Bronchial epithelial cell (primary cell): ENCODE measurements around the gene SLAIN1. TPM values are rescaled to one million over a fixed set of nuclear protein-coding genes. Genes with fewer than 3 reads are reported as not detected.

Experiments used
- DNase-seq: peaks from one replicate; pipeline ENCODE4 v3.0.0-alpha.2; 2010; ENCODE audit warnings: low read depth
- FAIRE-seq: peaks from 2 replicates; lab custom pipeline; 2011; peaks lifted over from hg19 to GRCh38; lab: Jason Lieb, UNC
- H3K27me3 ChIP-seq: 2 replicates; pipeline ENCODE4 v1.5.1; 2011; ENCODE audit warnings: low read length; ENCODE audit not compliant: control insufficient read depth, insufficient read depth
- H3K36me3 ChIP-seq: 2 replicates; pipeline ENCODE4 v1.5.1; 2011; ENCODE audit warnings: low read length; ENCODE audit not compliant: control insufficient read depth, insufficient read depth
- H3K4me3 ChIP-seq: 2 replicates; pipeline ENCODE4 v1.5.1; 2011; ENCODE audit warnings: mild to moderate bottlenecking, low read depth, low read length, control low read depth
- total RNA-seq: library from RNA; depleted of rRNA; stranded (reverse); fragments of >200 nt; gene quantifications from 2 replicates; pipeline ENCODE4 v1.2.1, GENCODE V29; 2014
- TF ChIP-seq, protein P1 (sequence below): IDR thresholded peaks from 2 replicates; pipeline ENCODE4 v1.5.1; 2011; ENCODE audit warnings: mild to moderate bottlenecking, moderate library complexity, low read length, control low read depth, inconsistent platforms; ENCODE audit not compliant: insufficient read depth, severe bottlenecking

The SLAIN1 gene
- total RNA-seq, 1 donor from 2014 or later, result under 0.01 TPM

GRCh38 chr13:77786695-77787287 lies 89.3 kb downstream of the SLAIN1 start:
- Histone ChIP-seq H3K27me3 (no peaks in the 10 kb centered on the region), H3K4me3 (no peak overlapping the region), H3K36me3 (no peaks in the 10 kb centered on the region)
- TF ChIP-seq, protein P1, sequence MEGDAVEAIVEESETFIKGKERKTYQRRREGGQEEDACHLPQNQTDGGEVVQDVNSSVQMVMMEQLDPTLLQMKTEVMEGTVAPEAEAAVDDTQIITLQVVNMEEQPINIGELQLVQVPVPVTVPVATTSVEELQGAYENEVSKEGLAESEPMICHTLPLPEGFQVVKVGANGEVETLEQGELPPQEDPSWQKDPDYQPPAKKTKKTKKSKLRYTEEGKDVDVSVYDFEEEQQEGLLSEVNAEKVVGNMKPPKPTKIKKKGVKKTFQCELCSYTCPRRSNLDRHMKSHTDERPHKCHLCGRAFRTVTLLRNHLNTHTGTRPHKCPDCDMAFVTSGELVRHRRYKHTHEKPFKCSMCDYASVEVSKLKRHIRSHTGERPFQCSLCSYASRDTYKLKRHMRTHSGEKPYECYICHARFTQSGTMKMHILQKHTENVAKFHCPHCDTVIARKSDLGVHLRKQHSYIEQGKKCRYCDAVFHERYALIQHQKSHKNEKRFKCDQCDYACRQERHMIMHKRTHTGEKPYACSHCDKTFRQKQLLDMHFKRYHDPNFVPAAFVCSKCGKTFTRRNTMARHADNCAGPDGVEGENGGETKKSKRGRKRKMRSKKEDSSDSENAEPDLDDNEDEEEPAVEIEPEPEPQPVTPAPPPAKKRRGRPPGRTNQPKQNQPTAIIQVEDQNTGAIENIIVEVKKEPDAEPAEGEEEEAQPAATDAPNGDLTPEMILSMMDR, result no peak
- FAIRE-seq, result no peak
- no peak for DNase-seq

DNA sequence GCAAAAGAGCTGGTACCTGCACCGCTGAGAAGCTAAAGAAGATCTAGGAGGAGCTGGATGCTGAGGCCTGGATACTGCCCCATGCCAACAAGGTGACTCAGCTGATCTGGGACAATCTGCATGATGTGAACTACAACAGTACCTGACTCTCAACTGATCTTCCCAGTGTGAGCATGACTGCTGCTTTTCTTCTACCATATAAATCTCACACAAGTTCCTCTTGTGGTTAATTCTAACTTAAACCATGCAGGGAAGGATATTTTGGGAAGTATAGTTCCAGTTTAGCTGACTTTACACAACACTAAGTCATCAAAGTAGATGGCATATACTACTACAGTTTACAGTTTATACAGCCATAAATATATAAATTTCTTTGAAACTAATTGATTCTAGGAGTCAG lies 91.9 kb downstream of the SLAIN1 start:
- TF ChIP-seq, protein P1, result no peak
- no peaks in the 10 kb centered on the region for H3K36me3 ChIP-seq
- FAIRE-seq (no peak), DNase-seq (no peak)
- no peak overlapping the region for H3K4me3 ChIP-seq
- H3K27me3 ChIP-seq, result no peaks in the 10 kb centered on the region

DNA sequence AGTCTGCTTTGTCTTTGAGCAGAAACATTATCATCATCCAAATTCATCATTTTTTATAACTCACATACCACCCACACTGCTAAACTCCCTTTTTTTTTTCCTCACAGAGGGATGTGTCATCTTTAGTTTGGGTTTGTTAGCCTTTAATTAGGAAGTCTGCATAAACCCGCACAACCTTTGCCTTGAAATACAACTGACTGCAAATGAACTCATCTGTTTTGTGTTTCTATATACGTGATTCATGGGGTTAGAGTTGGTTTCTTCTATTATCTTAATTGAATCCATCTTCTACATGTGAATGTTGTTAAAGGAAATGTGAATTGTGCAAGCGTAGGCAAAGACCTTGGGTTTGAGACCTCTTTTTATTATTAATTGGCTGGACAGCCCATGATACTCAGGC lies 102.7 kb downstream of the SLAIN1 start:
- Histone ChIP-seq H3K36me3 (no peaks in the 10 kb centered on the region), H3K27me3 (no peaks in the 10 kb centered on the region), H3K4me3 (no peak overlapping the region)
- FAIRE-seq, result no peak
- TF ChIP-seq, protein P1, result no peak
- no peak for DNase-seq

DNA sequence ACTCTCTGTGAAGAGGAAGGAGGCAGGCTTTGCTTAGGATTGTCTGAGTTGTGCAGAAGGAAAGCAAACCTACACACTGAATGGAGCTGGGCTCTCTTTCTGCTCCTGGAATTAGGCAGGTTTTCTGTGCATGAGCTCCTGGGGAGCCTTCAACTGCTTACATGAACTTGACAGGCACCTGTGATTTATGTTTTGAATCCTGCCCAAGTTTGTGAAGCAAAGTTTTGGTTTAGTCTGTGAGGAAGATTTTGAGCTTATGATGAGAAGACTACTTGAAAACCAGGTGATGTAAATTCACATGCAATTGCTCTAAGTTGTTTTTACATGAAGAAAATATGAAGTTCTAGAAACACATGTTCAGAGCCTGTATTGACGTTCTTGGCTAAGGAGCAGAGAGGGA lies 109.0 kb downstream of the SLAIN1 start:
- Histone ChIP-seq H3K27me3 (no peaks in the 10 kb centered on the region), H3K36me3 (no peaks in the 10 kb centered on the region), H3K4me3 (no peak overlapping the region)
- FAIRE-seq, result no peak
- TF ChIP-seq, protein P1, result no peak
- DNase-seq, result no peak

DNA sequence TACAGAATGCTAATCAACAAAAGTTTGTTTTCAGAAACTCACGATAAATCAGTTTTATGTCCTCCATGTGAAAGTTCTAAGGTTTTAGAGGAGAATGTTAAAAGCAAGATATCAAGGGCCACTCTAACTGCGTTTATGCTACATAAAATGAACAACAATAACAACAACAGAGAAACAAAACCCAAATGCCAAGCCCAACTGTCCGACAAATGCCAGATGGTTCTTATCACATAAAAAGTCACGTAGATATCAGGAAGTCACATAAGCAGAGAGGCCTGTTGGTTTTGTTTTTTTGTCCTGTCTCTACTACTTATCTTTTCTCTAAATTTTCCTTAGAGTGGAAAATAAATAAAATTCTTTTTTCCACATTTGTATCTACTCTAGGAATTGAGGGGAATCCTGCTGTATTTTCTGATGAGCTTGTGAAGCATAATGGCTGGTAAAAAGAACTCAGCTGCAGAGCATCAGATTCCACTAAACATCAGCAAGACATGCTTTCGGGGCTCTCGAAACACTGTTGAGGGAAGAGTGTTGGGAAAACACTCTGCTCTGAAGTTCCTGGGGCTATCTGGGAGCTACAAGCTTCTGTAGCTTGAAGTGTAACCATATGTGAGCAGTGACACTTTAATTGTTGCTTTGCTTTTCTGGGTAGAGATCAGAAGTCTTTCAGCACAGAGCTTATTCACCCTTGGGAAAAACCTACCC lies 110.1 kb downstream of the SLAIN1 start:
- Histone ChIP-seq H3K27me3 (no peaks in the 10 kb centered on the region), H3K4me3 (no peak overlapping the region), H3K36me3 (no peaks in the 10 kb centered on the region)
- TF ChIP-seq, protein P1, result no peak
- FAIRE-seq (no peak), DNase-seq (no peak)
